Liver (tissue), 9 donors: ENCODE data around the gene NECTIN4. TPM values are rescaled to one million over a fixed set of nuclear protein-coding genes. Genes with fewer than 3 reads are reported as not detected.

Experiments
- DNase-seq: peaks from one replicate; pipeline ENCODE4 v3.0.0-alpha.2; 2017; ENCODE audit warnings: low spot score
- H3K27ac ChIP-seq, 2 donors: one replicate each; pipeline ENCODE4 v1.7.0; 2013; ENCODE audit warnings: inconsistent platforms in 2 of 2, low read length in 2 of 2, control low read depth in 1 of 2, low read depth in 1 of 2, mild to moderate bottlenecking in 1 of 2
- H3K27me3 ChIP-seq, 4 donors: one replicate each; pipeline versions ENCODE4 v1.6.1 to v1.7.0; 2013; ENCODE audit warnings: low read length in 3 of 4, inconsistent platforms in 1 of 4, mild to moderate bottlenecking in 1 of 4, moderate library complexity in 1 of 4; ENCODE audit not compliant: control insufficient read depth in 4 of 4, insufficient read depth in 4 of 4
- H3K36me3 ChIP-seq, 4 donors: one replicate each; pipeline versions ENCODE4 v1.6.1 to v1.7.0; 2013; ENCODE audit warnings: low read length in 3 of 4, mild to moderate bottlenecking in 3 of 4, low read depth in 1 of 4, moderate library complexity in 1 of 4; ENCODE audit not compliant: control insufficient read depth in 4 of 4, insufficient read depth in 3 of 4
- H3K4me1 ChIP-seq, 4 donors: one replicate each; pipeline versions ENCODE4 v1.6.1 to v1.7.0; 2013; ENCODE audit warnings: low read length in 3 of 4, mild to moderate bottlenecking in 3 of 4, moderate library complexity in 1 of 4; ENCODE audit not compliant: control insufficient read depth in 4 of 4, insufficient read depth in 4 of 4
- H3K4me3 ChIP-seq, 3 donors: one replicate each; pipeline versions ENCODE4 v1.6.1 to v1.7.0; 2013; ENCODE audit warnings: low read length in 3 of 3, control low read depth in 1 of 3, low read depth in 1 of 3, mild to moderate bottlenecking in 1 of 3
- H3K9ac ChIP-seq, 2 donors: one replicate each; pipeline ENCODE4 v1.7.0; 2013; ENCODE audit warnings: low read length in 2 of 2, mild to moderate bottlenecking in 2 of 2, moderate library complexity in 2 of 2, control low read depth in 1 of 2, low read depth in 1 of 2
- H3K9me3 ChIP-seq, 4 donors: one replicate each; pipeline versions ENCODE4 v1.6.1 to v1.7.0; 2013; ENCODE audit warnings: low read length in 3 of 4; ENCODE audit not compliant: control insufficient read depth in 4 of 4
- EGR1 ChIP-seq, 2 donors: IDR thresholded peaks; 2 replicates each; pipeline ENCODE4 v1.6.1; 2016 to 2018; ENCODE audit warnings: antibody characterized with exemption in 2 of 2, low read depth in 2 of 2
- FOXA1 ChIP-seq: IDR thresholded peaks from 2 replicates; pipeline ENCODE4 v1.6.1; 2016; ENCODE audit warnings: antibody characterized with exemption
- FOXA2 ChIP-seq: IDR thresholded peaks from 2 replicates; pipeline ENCODE4 v1.6.1; 2016; ENCODE audit warnings: antibody characterized with exemption
- GABPA ChIP-seq, 2 donors: IDR thresholded peaks in 1 of 2; conservative IDR thresholded peaks in 1 of 2; 2 replicates each; pipeline ENCODE4 v1.6.1; 2016; ENCODE audit warnings: antibody characterized with exemption in 2 of 2, mild to moderate bottlenecking in 1 of 2, moderate library complexity in 1 of 2
- HNF4A ChIP-seq, 2 donors: conservative IDR thresholded peaks; 2 replicates each; pipeline ENCODE4 v1.6.1; 2016; ENCODE audit warnings: antibody characterized with exemption in 2 of 2, mild to moderate bottlenecking in 2 of 2
- HNF4G ChIP-seq: IDR thresholded peaks from 2 replicates; pipeline ENCODE4 v1.6.1; 2016; ENCODE audit warnings: antibody characterized with exemption
- JUND ChIP-seq, 2 donors: IDR thresholded peaks; 2 replicates each; pipeline ENCODE4 v1.6.1; 2016; ENCODE audit warnings: antibody characterized with exemption in 2 of 2
- NR2F2 ChIP-seq: IDR thresholded peaks from 2 replicates; pipeline ENCODE4 v1.6.1; 2016; ENCODE audit warnings: antibody characterized with exemption
- RAD21 ChIP-seq, 2 donors: IDR thresholded peaks; 2 replicates each; pipeline ENCODE4 v1.6.1; 2016; ENCODE audit warnings: antibody characterized with exemption in 2 of 2, mild to moderate bottlenecking in 2 of 2
- RXRA ChIP-seq, 2 donors: IDR thresholded peaks; 2 replicates each; pipeline ENCODE4 v1.6.1; 2017 to 2018; ENCODE audit warnings: antibody characterized with exemption in 2 of 2, mild to moderate bottlenecking in 1 of 2
- SP1 ChIP-seq: IDR thresholded peaks from 2 replicates; pipeline ENCODE4 v1.6.1; 2018; ENCODE audit warnings: antibody characterized with exemption, mild to moderate bottlenecking
- TAF1 ChIP-seq: conservative IDR thresholded peaks from 2 replicates; pipeline ENCODE4 v1.6.1; 2016; ENCODE audit warnings: antibody characterized with exemption, mild to moderate bottlenecking
- YY1 ChIP-seq: IDR thresholded peaks from 2 replicates; pipeline ENCODE4 v1.6.1; 2016; ENCODE audit warnings: antibody characterized with exemption, mild to moderate bottlenecking
- WGBS: extraction: QIAGEN DNeasy Blood & Tissue Kit; methylation state at CpG from one replicate; pipeline ENCODE4 v1.1.7; 2013; 5-methylcytosine and 5-hydroxymethylcytosine counted together
- polyA plus RNA-seq, 2 donors: library from polyadenylated mRNA; stranded (reverse) in 1 of 2; unstranded in 1 of 2; fragments of 200-250 nt in 1 of 2; fragments of >200 nt in 1 of 2; fragmentation: Nextera tagmentation in 1 of 2; extraction: Ambion mirVana in 1 of 2; gene quantifications; one replicate each; pipeline versions ENCODE4 v1.2.1 to v1.2.3, GENCODE V29; 2013 to 2015
- total RNA-seq, 2 donors: library from RNA; depleted of rRNA; stranded (reverse); fragments of >200 nt; gene quantifications; one replicate each; pipeline ENCODE4 v1.2.3, GENCODE V29; 2014
- TF ChIP-seq, protein P1 (sequence below): IDR thresholded peaks from 2 replicates; pipeline ENCODE4 v1.6.1; 2016; ENCODE audit warnings: antibody characterized with exemption, mild to moderate bottlenecking
- TF ChIP-seq, protein P2 (sequence below): fragments of 150-350 bp; IDR thresholded peaks from 2 replicates; pipeline ENCODE4 v1.5.1; 2017; ENCODE audit warnings: improper control_type of control experiment, low read depth, low read length; ENCODE audit not compliant: missing input control
- TF ChIP-seq, protein P3 (sequence below): IDR thresholded peaks from 2 replicates; pipeline ENCODE4 v1.6.1; 2016; ENCODE audit warnings: antibody characterized with exemption
- TF ChIP-seq, protein P4 (sequence below): IDR thresholded peaks from 2 replicates; pipeline ENCODE4 v1.6.1; 2016; ENCODE audit warnings: antibody characterized with exemption
- TF ChIP-seq, protein P5 (sequence below): IDR thresholded peaks from 2 replicates; pipeline ENCODE4 v1.6.1; 2016; ENCODE audit warnings: antibody characterized with exemption
- donor health status: healthy.
- donor health status: healthy.
- donor health status: healthy.
- donor health status: healthy.
- donor health status: healthy.

The NECTIN4 gene
- total and polyA plus RNA-seq, 4 donors: 0.01 TPM; not detected in 3

DNA sequence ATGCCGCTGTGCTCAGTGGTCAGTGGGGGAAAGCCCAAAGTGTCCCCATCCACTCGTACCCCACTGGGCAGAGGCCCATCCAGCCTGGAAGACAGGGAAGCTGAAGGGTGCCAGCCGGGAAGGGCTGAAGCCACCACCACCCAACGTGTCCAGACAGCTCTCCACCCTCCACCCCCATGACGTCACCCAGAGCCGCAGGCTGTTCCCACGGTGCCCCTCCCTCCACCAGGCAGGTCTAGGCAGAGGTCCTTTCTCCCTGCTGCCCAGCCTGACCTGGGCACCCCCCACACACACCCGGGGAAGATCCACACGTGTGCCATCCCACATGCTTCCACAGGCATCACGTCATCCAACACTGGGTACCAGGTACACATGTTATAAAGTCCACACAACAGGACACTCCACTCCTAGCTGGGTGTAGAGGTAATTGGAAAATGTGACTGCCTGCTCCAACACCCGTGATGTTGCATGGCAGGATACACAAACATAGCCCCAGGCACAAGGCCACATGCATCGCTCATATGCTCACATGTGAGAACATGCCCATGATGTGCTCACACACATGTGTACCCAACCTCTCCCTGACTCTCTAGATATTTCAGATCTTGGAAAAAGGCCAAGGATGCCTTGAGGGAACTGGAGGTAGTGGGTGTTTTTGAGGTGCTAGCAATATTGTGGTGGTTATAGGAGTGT, 14.5 kb downstream of the NECTIN4 start:
- no peaks in the 10 kb centered on the region for H3K9me3 ChIP-seq
- H3K4me1 ChIP-seq: no peaks in the 10 kb centered on the region
- TF ChIP-seq FOXA2: no peak
- TF ChIP-seq TAF1: no peak
- no peak for TF ChIP-seq HNF4G
- TF ChIP-seq FOXA1: no peak
- no peak for TF ChIP-seq EGR1 (IDR thresholded peaks at IDR 0.05; ENCODE audit: low read depth in 2 of 2)
- no peak for TF ChIP-seq NR2F2
- no peak for TF ChIP-seq JUND (IDR thresholded peaks at IDR 0.05)
- TF ChIP-seq RXRA (IDR thresholded peaks at IDR 0.05): no peak
- TF ChIP-seq RAD21 (IDR thresholded peaks at IDR 0.05): no peak
- no peak for TF ChIP-seq HNF4A (conservative IDR thresholded peaks at IDR 0.05)
- no peak for TF ChIP-seq YY1
- TF ChIP-seq, protein P1, sequence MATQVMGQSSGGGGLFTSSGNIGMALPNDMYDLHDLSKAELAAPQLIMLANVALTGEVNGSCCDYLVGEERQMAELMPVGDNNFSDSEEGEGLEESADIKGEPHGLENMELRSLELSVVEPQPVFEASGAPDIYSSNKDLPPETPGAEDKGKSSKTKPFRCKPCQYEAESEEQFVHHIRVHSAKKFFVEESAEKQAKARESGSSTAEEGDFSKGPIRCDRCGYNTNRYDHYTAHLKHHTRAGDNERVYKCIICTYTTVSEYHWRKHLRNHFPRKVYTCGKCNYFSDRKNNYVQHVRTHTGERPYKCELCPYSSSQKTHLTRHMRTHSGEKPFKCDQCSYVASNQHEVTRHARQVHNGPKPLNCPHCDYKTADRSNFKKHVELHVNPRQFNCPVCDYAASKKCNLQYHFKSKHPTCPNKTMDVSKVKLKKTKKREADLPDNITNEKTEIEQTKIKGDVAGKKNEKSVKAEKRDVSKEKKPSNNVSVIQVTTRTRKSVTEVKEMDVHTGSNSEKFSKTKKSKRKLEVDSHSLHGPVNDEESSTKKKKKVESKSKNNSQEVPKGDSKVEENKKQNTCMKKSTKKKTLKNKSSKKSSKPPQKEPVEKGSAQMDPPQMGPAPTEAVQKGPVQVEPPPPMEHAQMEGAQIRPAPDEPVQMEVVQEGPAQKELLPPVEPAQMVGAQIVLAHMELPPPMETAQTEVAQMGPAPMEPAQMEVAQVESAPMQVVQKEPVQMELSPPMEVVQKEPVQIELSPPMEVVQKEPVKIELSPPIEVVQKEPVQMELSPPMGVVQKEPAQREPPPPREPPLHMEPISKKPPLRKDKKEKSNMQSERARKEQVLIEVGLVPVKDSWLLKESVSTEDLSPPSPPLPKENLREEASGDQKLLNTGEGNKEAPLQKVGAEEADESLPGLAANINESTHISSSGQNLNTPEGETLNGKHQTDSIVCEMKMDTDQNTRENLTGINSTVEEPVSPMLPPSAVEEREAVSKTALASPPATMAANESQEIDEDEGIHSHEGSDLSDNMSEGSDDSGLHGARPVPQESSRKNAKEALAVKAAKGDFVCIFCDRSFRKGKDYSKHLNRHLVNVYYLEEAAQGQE: no peak
- TF ChIP-seq, protein P2, sequence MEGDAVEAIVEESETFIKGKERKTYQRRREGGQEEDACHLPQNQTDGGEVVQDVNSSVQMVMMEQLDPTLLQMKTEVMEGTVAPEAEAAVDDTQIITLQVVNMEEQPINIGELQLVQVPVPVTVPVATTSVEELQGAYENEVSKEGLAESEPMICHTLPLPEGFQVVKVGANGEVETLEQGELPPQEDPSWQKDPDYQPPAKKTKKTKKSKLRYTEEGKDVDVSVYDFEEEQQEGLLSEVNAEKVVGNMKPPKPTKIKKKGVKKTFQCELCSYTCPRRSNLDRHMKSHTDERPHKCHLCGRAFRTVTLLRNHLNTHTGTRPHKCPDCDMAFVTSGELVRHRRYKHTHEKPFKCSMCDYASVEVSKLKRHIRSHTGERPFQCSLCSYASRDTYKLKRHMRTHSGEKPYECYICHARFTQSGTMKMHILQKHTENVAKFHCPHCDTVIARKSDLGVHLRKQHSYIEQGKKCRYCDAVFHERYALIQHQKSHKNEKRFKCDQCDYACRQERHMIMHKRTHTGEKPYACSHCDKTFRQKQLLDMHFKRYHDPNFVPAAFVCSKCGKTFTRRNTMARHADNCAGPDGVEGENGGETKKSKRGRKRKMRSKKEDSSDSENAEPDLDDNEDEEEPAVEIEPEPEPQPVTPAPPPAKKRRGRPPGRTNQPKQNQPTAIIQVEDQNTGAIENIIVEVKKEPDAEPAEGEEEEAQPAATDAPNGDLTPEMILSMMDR: no peak
- TF ChIP-seq SP1: no peak
- no peak for TF ChIP-seq GABPA (IDR thresholded peaks at IDR 0.05 in 1 of 2, conservative IDR thresholded peaks at IDR 0.05 in 1 of 2)
- TF ChIP-seq, protein P3, sequence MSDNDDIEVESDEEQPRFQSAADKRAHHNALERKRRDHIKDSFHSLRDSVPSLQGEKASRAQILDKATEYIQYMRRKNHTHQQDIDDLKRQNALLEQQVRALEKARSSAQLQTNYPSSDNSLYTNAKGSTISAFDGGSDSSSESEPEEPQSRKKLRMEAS: no peak
- TF ChIP-seq, protein P4, sequence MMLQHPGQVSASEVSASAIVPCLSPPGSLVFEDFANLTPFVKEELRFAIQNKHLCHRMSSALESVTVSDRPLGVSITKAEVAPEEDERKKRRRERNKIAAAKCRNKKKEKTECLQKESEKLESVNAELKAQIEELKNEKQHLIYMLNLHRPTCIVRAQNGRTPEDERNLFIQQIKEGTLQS: no peak
- TF ChIP-seq, protein P5, sequence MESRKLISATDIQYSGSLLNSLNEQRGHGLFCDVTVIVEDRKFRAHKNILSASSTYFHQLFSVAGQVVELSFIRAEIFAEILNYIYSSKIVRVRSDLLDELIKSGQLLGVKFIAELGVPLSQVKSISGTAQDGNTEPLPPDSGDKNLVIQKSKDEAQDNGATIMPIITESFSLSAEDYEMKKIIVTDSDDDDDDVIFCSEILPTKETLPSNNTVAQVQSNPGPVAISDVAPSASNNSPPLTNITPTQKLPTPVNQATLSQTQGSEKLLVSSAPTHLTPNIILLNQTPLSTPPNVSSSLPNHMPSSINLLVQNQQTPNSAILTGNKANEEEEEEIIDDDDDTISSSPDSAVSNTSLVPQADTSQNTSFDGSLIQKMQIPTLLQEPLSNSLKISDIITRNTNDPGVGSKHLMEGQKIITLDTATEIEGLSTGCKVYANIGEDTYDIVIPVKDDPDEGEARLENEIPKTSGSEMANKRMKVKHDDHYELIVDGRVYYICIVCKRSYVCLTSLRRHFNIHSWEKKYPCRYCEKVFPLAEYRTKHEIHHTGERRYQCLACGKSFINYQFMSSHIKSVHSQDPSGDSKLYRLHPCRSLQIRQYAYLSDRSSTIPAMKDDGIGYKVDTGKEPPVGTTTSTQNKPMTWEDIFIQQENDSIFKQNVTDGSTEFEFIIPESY: no peak
- no peaks in the 10 kb centered on the region for H3K36me3 ChIP-seq
- WGBS: 89% methylated on average over 12 of the region's 12 CpGs
- H3K9ac ChIP-seq: no peak overlapping the region
- no peak for DNase-seq
- H3K27me3 ChIP-seq: no peaks in the 10 kb centered on the region
- H3K27ac ChIP-seq: no peak overlapping the region
- H3K4me3 ChIP-seq: no peak overlapping the region
